Kidney (tissue), 14 donors: ENCODE results near the gene SNX11. TPM values are rescaled to one million over a fixed set of nuclear protein-coding genes. Genes with fewer than 3 reads are reported as not detected.

ENCODE experiments used
- DNase-seq, 5 donors: peaks; one replicate each; pipeline ENCODE4 v3.0.0-alpha.2; 2013 to 2020
- FAIRE-seq: peaks from 2 replicates; lab custom pipeline; 2012; peaks lifted over from hg19 to GRCh38; lab: Jason Lieb, UNC
- H3K27ac ChIP-seq, 2 donors: one replicate each; pipeline ENCODE4 v1.7.0; 2013; ENCODE audit warnings: low read depth in 2 of 2, low read length in 2 of 2, inconsistent platforms in 1 of 2
- H3K27me3 ChIP-seq: one replicate; pipeline ENCODE4 v1.7.1; 2013; ENCODE audit warnings: low read length, inconsistent platforms; ENCODE audit not compliant: control insufficient read depth, insufficient read depth
- H3K36me3 ChIP-seq, 3 donors: one replicate each; pipeline versions ENCODE4 v1.7.0 to v1.7.1; 2013; ENCODE audit warnings: low read length in 3 of 3, control low read depth in 1 of 3, inconsistent platforms in 1 of 3; ENCODE audit not compliant: insufficient read depth in 3 of 3, control insufficient read depth in 2 of 3
- H3K4me1 ChIP-seq, 3 donors: one replicate each; pipeline versions ENCODE4 v1.7.0 to v1.7.1; 2013; ENCODE audit warnings: low read length in 3 of 3, inconsistent platforms in 1 of 3, low read depth in 1 of 3; ENCODE audit not compliant: control insufficient read depth in 2 of 3, insufficient read depth in 2 of 3
- H3K4me3 ChIP-seq, 3 donors: one replicate each; pipeline versions ENCODE4 v1.7.0 to v1.8.1; 2013; ENCODE audit warnings: low read length in 3 of 3, control low read depth in 1 of 3, inconsistent platforms in 1 of 3
- H3K9ac ChIP-seq, 3 donors: one replicate each; pipeline versions ENCODE4 v1.7.0 to v1.7.1; 2013; ENCODE audit warnings: low read length in 3 of 3, control low read depth in 1 of 3, inconsistent platforms in 1 of 3
- H3K9me3 ChIP-seq, 3 donors: one replicate each; pipeline versions ENCODE4 v1.7.0 to v1.7.1; 2013; ENCODE audit warnings: low read length in 3 of 3, control low read depth in 1 of 3, inconsistent platforms in 1 of 3; ENCODE audit not compliant: control insufficient read depth in 2 of 3, insufficient read depth in 1 of 3
- intact Hi-C: fragments of 100-400 bp; cut with DNase I; formaldehyde crosslinking; loops from one replicate; pipeline ENCODE4 v1.11.1; 2022
- polyA plus RNA-seq: library from polyadenylated mRNA; stranded (reverse); fragments of 350-450 nt; fragmentation: Illumina TruSeq; extraction: RNeasy Lipid Tissue Mini Kit (QIAGEN cat#74804); gene quantifications from one replicate; pipeline ENCODE4 v1.2.3, GENCODE V29; 2014; ENCODE audit warnings: low read depth, low replicate concordance; ENCODE audit not compliant: insufficient read depth
- total RNA-seq: library from RNA; stranded (reverse); fragmentation: NEBNext Ultra II Directional; extraction: Animal tissue kit (Norgen Biotek cat#: 25700); gene quantifications from one replicate; pipeline ENCODE4 v1.2.1, GENCODE V29; 2021
- TF ChIP-seq, protein P1 (sequence below): IDR thresholded peaks from 3 replicates; pipeline ENCODE4 v1.5.1; 2012; ENCODE audit warnings: mild to moderate bottlenecking, moderate library complexity, borderline replicate concordance; ENCODE audit not compliant: insufficient read depth; ENCODE audit errors: extremely low read depth
- donor health status: control.
- donor health status: control.
- donor health status: control.
- donor health status: control.
- donor health status: control.
- donor health status: DM: yes; HTN: yes; CAD: no.
- donor health status: Normal renal cell carcinoma (clear cell type).

The SNX11 gene
- total and polyA plus RNA-seq, 2 donors from 2014 or later, result 22.4 to 25.3 TPM

DNA sequence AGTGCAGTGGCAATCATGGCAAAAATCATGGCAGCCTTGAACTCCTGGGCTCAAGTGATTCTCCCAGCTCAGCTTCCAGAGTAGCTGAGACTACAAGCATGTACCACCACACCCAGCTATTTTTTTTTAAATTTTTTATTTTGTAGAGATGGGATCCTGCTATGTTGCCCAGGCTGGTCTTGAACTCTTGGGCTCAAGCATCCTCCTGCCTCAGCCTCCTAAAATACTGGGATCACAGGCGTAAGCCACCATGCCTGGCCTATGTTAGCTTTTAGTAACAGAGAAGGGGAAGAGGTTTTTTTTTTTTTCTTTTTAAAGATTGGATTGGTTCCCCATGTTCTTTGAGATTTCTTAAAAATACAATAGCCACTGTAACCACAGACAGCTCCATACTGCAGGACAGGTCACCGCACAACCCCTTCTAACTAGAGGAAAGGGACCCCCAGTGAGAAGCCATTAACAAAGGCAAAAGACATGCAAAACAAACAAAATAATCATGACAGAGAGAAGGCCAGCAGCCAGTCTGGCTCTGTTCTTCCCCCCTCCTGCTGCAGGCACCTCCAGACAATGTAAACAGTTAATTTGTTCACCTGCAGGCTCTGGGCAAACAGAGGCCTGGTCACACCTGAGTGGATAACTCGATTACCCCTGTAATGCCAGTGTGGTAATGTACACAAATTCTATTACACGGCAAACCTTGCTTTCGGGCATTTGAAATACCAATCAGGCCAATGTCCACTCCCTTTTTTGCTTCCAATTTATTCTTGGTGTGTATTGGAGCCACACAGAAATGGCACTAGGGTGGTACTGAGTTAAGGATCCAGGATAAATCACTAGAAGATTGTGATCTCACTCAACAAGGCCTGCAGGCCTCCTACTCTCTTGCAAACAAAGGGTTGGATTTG, 52.9 kb downstream of the SNX11 start:
- H3K4me3 ChIP-seq, result no peak overlapping the region
- intact Hi-C loops, result no loop called here
- no peaks in the 10 kb centered on the region for H3K36me3 ChIP-seq
- peaks cover 3 to 8% (median 7%) of the 10 kb centered on the region in 3 donors for H3K4me1 ChIP-seq
- DNase-seq (peak in 4 of 5 donors; percentile 69 to 83 (median 74)), FAIRE-seq (no peak)
- TF ChIP-seq, protein P1, sequence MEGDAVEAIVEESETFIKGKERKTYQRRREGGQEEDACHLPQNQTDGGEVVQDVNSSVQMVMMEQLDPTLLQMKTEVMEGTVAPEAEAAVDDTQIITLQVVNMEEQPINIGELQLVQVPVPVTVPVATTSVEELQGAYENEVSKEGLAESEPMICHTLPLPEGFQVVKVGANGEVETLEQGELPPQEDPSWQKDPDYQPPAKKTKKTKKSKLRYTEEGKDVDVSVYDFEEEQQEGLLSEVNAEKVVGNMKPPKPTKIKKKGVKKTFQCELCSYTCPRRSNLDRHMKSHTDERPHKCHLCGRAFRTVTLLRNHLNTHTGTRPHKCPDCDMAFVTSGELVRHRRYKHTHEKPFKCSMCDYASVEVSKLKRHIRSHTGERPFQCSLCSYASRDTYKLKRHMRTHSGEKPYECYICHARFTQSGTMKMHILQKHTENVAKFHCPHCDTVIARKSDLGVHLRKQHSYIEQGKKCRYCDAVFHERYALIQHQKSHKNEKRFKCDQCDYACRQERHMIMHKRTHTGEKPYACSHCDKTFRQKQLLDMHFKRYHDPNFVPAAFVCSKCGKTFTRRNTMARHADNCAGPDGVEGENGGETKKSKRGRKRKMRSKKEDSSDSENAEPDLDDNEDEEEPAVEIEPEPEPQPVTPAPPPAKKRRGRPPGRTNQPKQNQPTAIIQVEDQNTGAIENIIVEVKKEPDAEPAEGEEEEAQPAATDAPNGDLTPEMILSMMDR, result no peak
- H3K27me3 ChIP-seq, result no peaks in the 10 kb centered on the region
- peak overlapping the region in 1 of 2 donors; percentile 37 for H3K27ac ChIP-seq
- no peaks in the 10 kb centered on the region for H3K9me3 ChIP-seq
- H3K9ac ChIP-seq, result no peak overlapping the region

DNA sequence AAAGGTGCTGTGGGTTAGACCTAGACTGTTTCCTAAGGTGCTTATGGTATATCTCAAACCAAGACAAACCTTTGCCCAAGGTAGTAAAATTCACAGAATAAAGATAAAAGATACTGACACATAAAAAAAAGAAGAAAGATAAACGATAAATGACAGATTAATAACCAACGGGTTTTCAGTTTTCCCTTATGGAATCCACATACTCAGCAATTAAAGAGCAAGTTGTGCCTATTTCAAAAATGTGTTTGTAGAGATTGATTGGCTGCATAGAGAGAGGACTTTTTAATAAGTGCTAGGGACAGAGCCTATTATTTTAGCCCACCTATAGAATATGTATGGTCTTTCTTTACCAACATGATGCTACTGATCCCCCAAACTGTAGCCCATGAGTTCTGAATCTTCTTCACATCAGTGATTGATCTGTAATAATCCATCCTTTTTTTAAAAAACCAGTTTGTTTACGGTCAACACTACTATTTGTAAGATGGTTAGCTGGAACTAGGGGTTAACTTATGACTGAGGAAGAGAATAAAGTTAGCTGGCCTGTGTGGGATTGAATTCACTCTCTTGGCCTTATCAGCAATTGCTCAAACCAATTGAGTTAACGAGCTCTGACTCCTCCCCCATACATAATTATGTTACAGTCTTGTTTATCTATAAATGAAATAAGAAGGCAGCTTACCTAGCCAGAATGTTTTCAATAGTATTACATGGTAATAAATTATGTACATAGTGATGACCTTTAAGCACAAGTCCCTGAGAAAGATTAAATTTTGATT, 53.8 kb downstream of the SNX11 start:
- no peak overlapping the region for H3K27ac ChIP-seq
- DNase-seq (no peak), FAIRE-seq (no peak)
- H3K4me1 ChIP-seq, result peaks cover 3 to 8% (median 7%) of the 10 kb centered on the region in 3 donors
- no peak overlapping the region for H3K4me3 ChIP-seq
- H3K9me3 ChIP-seq, result no peaks in the 10 kb centered on the region
- no peaks in the 10 kb centered on the region for H3K27me3 ChIP-seq
- intact Hi-C loops, result no loop called here
- TF ChIP-seq, protein P1, result no peak
- H3K36me3 ChIP-seq, result no peaks in the 10 kb centered on the region
- H3K9ac ChIP-seq, result no peak overlapping the region

DNA sequence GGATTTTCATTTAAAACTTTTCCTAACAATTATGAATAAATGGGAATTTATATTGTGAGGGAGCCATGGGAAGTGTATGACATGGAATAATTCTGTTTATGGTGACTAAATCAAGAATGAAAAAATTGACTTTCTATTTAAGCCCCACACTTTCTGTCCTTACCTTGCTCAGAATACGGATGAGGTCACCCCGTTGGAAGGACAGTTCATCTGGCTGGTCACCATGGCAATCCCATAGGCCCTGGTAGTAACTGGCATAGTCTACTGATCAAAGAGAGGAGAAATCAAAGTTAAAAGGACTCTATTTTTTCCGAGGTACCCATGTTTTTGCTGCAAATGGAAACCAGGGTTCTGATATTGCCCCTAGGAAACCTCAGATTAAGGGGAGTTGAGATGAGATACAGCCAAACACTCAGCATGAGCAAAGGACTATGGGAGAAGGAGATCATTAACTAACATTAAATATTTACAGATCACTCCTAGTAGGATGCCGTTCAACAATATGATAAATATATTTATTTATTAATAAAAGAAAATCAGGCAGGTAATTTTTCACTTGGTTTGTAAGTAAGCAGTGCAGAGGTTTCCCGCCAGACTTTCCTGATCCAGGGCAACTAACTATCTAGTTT, 54.9 kb downstream of the SNX11 start:
- TF ChIP-seq, protein P1, result no peak
- Histone ChIP-seq H3K36me3 (no peaks in the 10 kb centered on the region), H3K27me3 (no peaks in the 10 kb centered on the region), H3K9ac (peak overlapping the region in 1 of 3 donors; percentile 46), H3K9me3 (no peaks in the 10 kb centered on the region), H3K4me1 (peaks cover 3 to 8% (median 7%) of the 10 kb centered on the region in 3 donors), H3K4me3 (no peak overlapping the region), H3K27ac (no peak overlapping the region)
- FAIRE-seq, result no peak
- intact Hi-C loops, result no loop called here
- DNase-seq, result peak in 4 of 5 donors; percentile 50 to 72 (median 60)
